Spleen (tissue), 11 donors: Measurements from ENCODE around the gene MAPK4. TPM values are rescaled to one million over a fixed set of nuclear protein-coding genes. Genes with fewer than 3 reads are reported as not detected.

Experiments
- DNase-seq: peaks from one replicate; pipeline ENCODE4 v3.0.0-alpha.2; 2020
- H3K27ac ChIP-seq, 8 donors: fragments of 200-600 bp; sonication (generic) in 7 of 8; 1 replicate in 4 of 8; 2 replicates in 4 of 8; pipeline versions ENCODE4 v1.5.0 to v1.8.0; 2016 to 2021; ENCODE audit warnings: inconsistent platforms in 4 of 8, mild to moderate bottlenecking in 4 of 8, moderate library complexity in 1 of 8
- H3K27me3 ChIP-seq, 7 donors: fragments of 200-600 bp; sonication (generic) in 6 of 7; replicated peaks in 1 of 7; 1 replicate in 4 of 7; 2 replicates in 3 of 7; pipeline versions ENCODE4 v1.5.0 to v1.8.0; 2016 to 2021; ENCODE audit warnings: inconsistent platforms in 3 of 7, mild to moderate bottlenecking in 1 of 7
- H3K36me3 ChIP-seq, 6 donors: fragments of 200-600 bp; sonication (generic) in 5 of 6; 1 replicate in 4 of 6; 2 replicates in 2 of 6; pipeline versions ENCODE4 v1.5.0 to v1.8.0; 2016 to 2021; ENCODE audit warnings: inconsistent platforms in 2 of 6
- H3K4me1 ChIP-seq, 6 donors: fragments of 200-600 bp; sonication (generic) in 5 of 6; 1 replicate in 3 of 6; 2 replicates in 3 of 6; pipeline versions ENCODE4 v1.5.0 to v1.8.0; 2016 to 2021; ENCODE audit warnings: inconsistent platforms in 3 of 6
- H3K4me3 ChIP-seq, 8 donors: fragments of 200-600 bp; sonication (generic) in 7 of 8; 1 replicate in 4 of 8; 2 replicates in 4 of 8; pipeline versions ENCODE4 v1.5.0 to v1.8.0; 2016 to 2021; ENCODE audit warnings: inconsistent platforms in 4 of 8, mild to moderate bottlenecking in 4 of 8, moderate library complexity in 2 of 8
- H3K9me3 ChIP-seq, 8 donors: fragments of 200-600 bp; sonication (generic) in 7 of 8; 1 replicate in 4 of 8; 2 replicates in 4 of 8; pipeline versions ENCODE4 v1.5.0 to v1.8.0; 2016 to 2021; ENCODE audit warnings: inconsistent platforms in 4 of 8
- POLR2A ChIP-seq, 3 donors: fragments of 450-650 bp; IDR thresholded peaks; one replicate each; pipeline ENCODE4 v1.5.1; 2017; ENCODE audit warnings: antibody characterized with exemption in 3 of 3, mild to moderate bottlenecking in 1 of 3
- POLR2AphosphoS5 ChIP-seq, 3 donors: sonication (generic); formaldehyde crosslinking; IDR thresholded peaks; one replicate each; pipeline ENCODE4 v1.5.1; 2017; ENCODE audit warnings: antibody characterized with exemption in 3 of 3
- WGBS, 5 donors: extraction: QIAGEN DNeasy Blood & Tissue Kit in 3 of 5; methylation state at CpG; one replicate each; pipeline versions ENCODE4 v1.1.5 to v1.1.7; 2013 to 2018; 5-methylcytosine and 5-hydroxymethylcytosine counted together
- intact Hi-C: fragments of 100-400 bp; cut with DNase I; formaldehyde crosslinking; loops from one replicate; pipeline ENCODE4 v1.15.0; 2023; ENCODE audit warnings: low total_unique reads
- polyA plus RNA-seq, 3 donors: library from polyadenylated mRNA; stranded (reverse); fragments of 200-250 nt; gene quantifications; one replicate each; pipeline ENCODE4 v1.2.1, GENCODE V29; 2013
- total RNA-seq, 7 donors: library from RNA; depleted of rRNA in 3 of 7; stranded (reverse); fragments of >200 nt in 3 of 7; fragmentation: NEBNext Ultra II Directional in 4 of 7; extraction: Animal tissue kit (Norgen Biotek cat#: 25700) in 4 of 7; gene quantifications; one replicate each; pipeline versions ENCODE4 v1.1.0 to v1.2.1, GENCODE V29; 2016 to 2021
- TF ChIP-seq, protein P1 (sequence below), 11 experiments: fragments of 200-600 bp in 7 of 11; fragments of 450-650 bp in 4 of 11; sonication (generic) in 4 of 11; IDR thresholded peaks in 8 of 11; conservative IDR thresholded peaks in 3 of 11; 1 replicate in 7 of 11; 2 replicates in 4 of 11; pipeline versions ENCODE4 v1.4.0 to v1.8.0; 2016 to 2021; ENCODE audit warnings: antibody characterized with exemption in 11 of 11, inconsistent platforms in 4 of 11, mild to moderate bottlenecking in 1 of 11
- donor health status: healthy with polysubstance abuse.
- donor health status: DM: no; HTN: no; CAD: no; lungs with moderate emphysema.
- donor health status: DM: no; HTN: no; CAD: no.
- donor health status: Bipolar disorder and iron deficiency.
- donor health status: healthy.
- donor health status: DM: no; HTN: no; CAD: no.
- donor health status: DM: yes; HTN: yes; CAD: no.

Gene MAPK4
- total and polyA plus RNA-seq, 10 donors: 0.02 to 0.29 (median 0.20) TPM; not detected in 4

DNA sequence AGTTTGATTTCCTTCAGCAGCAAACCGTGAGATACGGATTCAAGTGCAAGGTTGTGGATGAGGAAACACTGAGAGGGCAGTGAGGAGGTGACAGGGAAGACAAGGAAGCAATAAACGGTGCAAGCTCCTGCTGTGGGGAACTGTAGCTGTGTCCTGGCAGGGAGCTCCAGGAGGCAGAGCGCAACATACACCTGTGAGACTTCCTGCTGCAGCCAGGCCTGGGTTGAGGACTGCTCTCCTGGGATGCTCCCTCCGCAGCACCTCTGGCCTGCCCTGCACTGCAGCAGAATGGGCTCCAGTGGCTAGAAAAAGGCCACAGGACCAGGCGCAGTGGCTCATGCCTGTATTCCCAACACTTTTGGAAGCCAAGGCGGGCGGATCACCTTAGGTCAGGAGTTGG lies 174.5 kb downstream of the MAPK4 start:
- WGBS, 5 donors: 66 to 75% (median 69%) methylated on average over 6 to 8 of the region's 8 CpGs
- intact Hi-C loops: no loop called here
- TF ChIP-seq, protein P1, sequence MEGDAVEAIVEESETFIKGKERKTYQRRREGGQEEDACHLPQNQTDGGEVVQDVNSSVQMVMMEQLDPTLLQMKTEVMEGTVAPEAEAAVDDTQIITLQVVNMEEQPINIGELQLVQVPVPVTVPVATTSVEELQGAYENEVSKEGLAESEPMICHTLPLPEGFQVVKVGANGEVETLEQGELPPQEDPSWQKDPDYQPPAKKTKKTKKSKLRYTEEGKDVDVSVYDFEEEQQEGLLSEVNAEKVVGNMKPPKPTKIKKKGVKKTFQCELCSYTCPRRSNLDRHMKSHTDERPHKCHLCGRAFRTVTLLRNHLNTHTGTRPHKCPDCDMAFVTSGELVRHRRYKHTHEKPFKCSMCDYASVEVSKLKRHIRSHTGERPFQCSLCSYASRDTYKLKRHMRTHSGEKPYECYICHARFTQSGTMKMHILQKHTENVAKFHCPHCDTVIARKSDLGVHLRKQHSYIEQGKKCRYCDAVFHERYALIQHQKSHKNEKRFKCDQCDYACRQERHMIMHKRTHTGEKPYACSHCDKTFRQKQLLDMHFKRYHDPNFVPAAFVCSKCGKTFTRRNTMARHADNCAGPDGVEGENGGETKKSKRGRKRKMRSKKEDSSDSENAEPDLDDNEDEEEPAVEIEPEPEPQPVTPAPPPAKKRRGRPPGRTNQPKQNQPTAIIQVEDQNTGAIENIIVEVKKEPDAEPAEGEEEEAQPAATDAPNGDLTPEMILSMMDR (IDR thresholded peaks at IDR 0.05 in 8 of 11, conservative IDR thresholded peaks at IDR 0.05 in 3 of 11): no peak
- TF ChIP-seq POLR2A (IDR thresholded peaks at IDR 0.05) (no peak), POLR2AphosphoS5 (IDR thresholded peaks at IDR 0.05) (no peak)
- no peak overlapping the region for H3K27ac ChIP-seq
- peak; percentile 59 for DNase-seq
- no peak overlapping the region for H3K4me3 ChIP-seq
- H3K36me3 ChIP-seq: no peaks in the 10 kb centered on the region
- H3K27me3 ChIP-seq: no peaks in the 10 kb centered on the region
- H3K9me3 ChIP-seq: no peaks in the 10 kb centered on the region
- no peaks in the 10 kb centered on the region for H3K4me1 ChIP-seq

DNA sequence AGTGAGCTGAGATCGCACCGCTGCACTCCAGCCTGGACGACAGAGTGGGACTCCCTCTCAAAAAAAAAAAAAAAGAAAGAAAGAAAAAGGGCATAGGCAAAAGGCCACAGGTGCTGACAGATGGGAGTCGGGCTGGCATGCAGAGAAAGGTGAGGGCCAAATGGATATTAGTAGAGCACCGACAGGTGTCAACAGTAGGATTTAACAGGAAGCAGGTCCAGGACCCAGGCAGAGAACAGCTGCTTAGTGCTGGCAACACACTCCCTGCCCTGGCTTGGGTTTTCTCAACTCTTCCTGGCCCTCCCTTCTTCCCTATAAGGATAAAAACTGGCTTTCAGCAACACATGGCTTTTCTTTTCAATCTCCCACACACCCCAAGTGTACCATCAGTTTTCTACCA lies 175.0 kb downstream of the MAPK4 start:
- H3K4me1 ChIP-seq: no peaks in the 10 kb centered on the region
- no peaks in the 10 kb centered on the region for H3K27me3 ChIP-seq
- TF ChIP-seq POLR2AphosphoS5 (IDR thresholded peaks at IDR 0.05): no peak
- no peak for TF ChIP-seq POLR2A (IDR thresholded peaks at IDR 0.05)
- TF ChIP-seq, protein P1 (IDR thresholded peaks at IDR 0.05 in 8 of 11, conservative IDR thresholded peaks at IDR 0.05 in 3 of 11): no peak
- no peak overlapping the region for H3K27ac ChIP-seq
- no peaks in the 10 kb centered on the region for H3K9me3 ChIP-seq
- no peak overlapping the region for H3K4me3 ChIP-seq
- intact Hi-C loops: no loop called here
- no peak for DNase-seq
- H3K36me3 ChIP-seq: no peaks in the 10 kb centered on the region
- 84 to 93% (median 88%) methylated on average over 5 of the region's 5 CpGs for WGBS, 5 donors

GRCh38 chr18:50737127-50737526 lies 177.2 kb downstream of the MAPK4 start:
- DNase-seq: no peak
- Histone ChIP-seq H3K27ac (no peak overlapping the region), H3K27me3 (peaks cover 0 to 4% (median 0%) of the 10 kb centered on the region in 7 donors), H3K4me1 (no peaks in the 10 kb centered on the region), H3K36me3 (no peaks in the 10 kb centered on the region), H3K9me3 (no peaks in the 10 kb centered on the region), H3K4me3 (no peak overlapping the region)
- intact Hi-C loops: no loop called here
- WGBS, 5 donors: 46 to 56% (median 55%) methylated on average over 3 of the region's 3 CpGs
- TF ChIP-seq, protein P1 (IDR thresholded peaks at IDR 0.05 in 8 of 11, conservative IDR thresholded peaks at IDR 0.05 in 3 of 11): no peak

DNA sequence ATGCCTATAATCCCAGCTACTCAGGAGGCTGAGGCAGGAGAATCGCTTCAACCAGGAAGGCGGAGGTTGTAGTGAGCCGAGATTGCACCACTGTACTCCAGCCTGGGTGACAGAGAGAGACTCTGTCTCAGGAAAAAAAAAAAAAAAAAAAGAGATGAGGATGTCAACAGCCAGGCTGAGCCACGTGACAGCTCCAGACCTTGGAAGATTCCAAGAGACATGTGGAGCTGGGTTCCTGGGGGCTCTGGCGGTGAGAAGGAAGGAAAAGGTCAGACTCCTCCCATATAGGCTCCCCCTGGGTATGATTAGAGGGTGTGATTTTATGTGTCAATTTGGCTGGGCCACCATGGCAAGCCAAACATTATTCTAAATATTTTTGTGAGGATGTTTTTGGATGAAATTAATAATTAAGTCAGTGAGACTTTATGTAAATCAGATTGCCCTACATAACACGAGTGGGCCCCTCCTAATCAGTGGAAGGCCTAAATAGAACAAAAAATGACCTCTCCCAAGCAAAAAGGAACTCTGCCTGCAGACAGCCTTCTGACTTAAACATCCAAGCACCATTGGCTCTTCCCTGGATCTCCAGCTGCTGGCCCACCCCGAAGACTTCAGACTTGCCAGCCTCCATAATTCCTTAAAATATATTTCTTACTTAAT lies 178.3 kb downstream of the MAPK4 start:
- Histone ChIP-seq H3K9me3 (peaks cover 0 to 9% (median 2%) of the 10 kb centered on the region in 8 donors), H3K27ac (no peak overlapping the region), H3K36me3 (no peaks in the 10 kb centered on the region), H3K4me1 (no peaks in the 10 kb centered on the region), H3K27me3 (peaks cover 0 to 4% (median 0%) of the 10 kb centered on the region in 7 donors), H3K4me3 (no peak overlapping the region)
- intact Hi-C loops: no loop called here
- TF ChIP-seq POLR2A (IDR thresholded peaks at IDR 0.05): no peak
- no peak for TF ChIP-seq POLR2AphosphoS5 (IDR thresholded peaks at IDR 0.05)
- TF ChIP-seq, protein P1 (IDR thresholded peaks at IDR 0.05 in 8 of 11, conservative IDR thresholded peaks at IDR 0.05 in 3 of 11): no peak
- WGBS, 5 donors: 71 to 84% (median 75%) methylated on average over 7 of the region's 7 CpGs
- DNase-seq: no peak
